HAP-1 (cell line): ENCODE measurements around the gene MICALL2.

ENCODE experiments used
- DNase-seq, 2 experiments: peaks; one replicate each; pipeline ENCODE4 v3.0.0-alpha.2; 2016 to 2020; ENCODE audit warnings: low spot score in 2 of 2
- H3K27me3 ChIP-seq: fragments of 250-450 bp; sonication (Bioruptor Pico); 2 replicates; pipeline ENCODE4 v1.5.1; 2020; ENCODE audit warnings: low read depth, mild to moderate bottlenecking, moderate library complexity
- H3K36me3 ChIP-seq: fragments of 250-450 bp; sonication (Bioruptor Pico); replicated peaks from 2 replicates; pipeline ENCODE4 v1.5.1; 2020; ENCODE audit warnings: mild to moderate bottlenecking
- H3K4me1 ChIP-seq: fragments of 250-450 bp; sonication (Bioruptor Pico); 2 replicates; pipeline ENCODE4 v1.5.1; 2020; ENCODE audit warnings: mild to moderate bottlenecking
- H3K4me3 ChIP-seq: fragments of 250-450 bp; sonication (Bioruptor Pico); 2 replicates; pipeline ENCODE4 v1.5.1; 2020; ENCODE audit warnings: mild to moderate bottlenecking, moderate library complexity
- H3K9me3 ChIP-seq: fragments of 250-450 bp; sonication (Bioruptor Pico); 2 replicates; pipeline ENCODE4 v1.5.1; 2020; ENCODE audit warnings: mild to moderate bottlenecking, moderate library complexity
- in situ Hi-C: fragments of 300-500 bp; cut with MboI; formaldehyde crosslinking; loops from 3 replicates; pipeline ENCODE4 v1.14.3; 2020; ENCODE audit warnings: low sequenced_read_pairs, inconsistent platforms, mixed read lengths

The MICALL2 gene

DNA sequence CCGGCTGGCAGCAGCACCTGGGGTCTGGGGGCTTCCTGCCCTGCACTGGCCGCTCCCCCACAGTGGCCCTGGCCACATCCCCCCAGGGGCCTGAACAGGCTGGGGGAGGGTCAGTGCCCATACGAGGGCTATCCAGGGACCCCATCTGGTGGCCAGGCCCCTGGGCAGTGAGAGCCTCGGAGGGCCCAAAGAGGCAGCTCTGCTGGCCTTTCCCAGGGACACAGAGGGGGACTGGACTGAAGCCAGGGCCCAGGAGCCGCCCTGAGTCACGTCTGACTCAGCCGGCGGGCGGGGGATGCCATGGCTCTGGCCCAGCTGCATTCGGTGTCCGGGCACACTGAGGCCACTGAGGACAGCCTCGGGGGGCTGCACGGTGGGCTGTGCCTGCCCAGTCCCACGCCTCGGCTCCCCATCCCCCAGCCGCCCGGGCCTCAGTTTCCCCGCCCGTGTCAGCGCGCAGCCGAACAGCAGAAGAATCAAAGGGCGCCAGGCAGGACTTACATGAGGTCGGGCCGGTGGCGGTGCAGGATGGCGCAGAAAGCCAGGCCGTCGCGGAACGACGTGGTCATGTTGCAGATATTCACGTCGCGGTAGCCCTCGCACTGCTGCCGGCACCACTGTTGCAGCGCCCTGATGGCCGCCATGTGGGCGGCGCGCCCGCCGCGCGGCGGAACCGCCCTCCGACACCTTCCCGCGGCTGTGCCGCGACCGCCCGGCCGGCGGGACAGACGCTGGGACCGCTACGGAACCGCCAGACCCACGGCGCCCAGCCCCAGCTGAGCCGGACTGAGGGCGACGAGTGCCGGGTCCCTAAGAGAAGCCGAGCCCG lies at the start of gene MICALL2:
TSS of gene MICALL2 (minus strand) at position 788 of the 829 bp plus-strand sequence. CDS start at position 644, 144 bp downstream.
- Histone ChIP-seq H3K27me3 (no peaks in the 10 kb centered on the region), H3K9me3 (no peaks in the 10 kb centered on the region), H3K4me3 (peak within 1 kb of the TSS; percentile 42), H3K36me3 (no peaks in the 10 kb centered on the region), H3K4me1 (peaks cover 3% of the 10 kb centered on the region; the same call in 1 of the 2 replicates)
- peak in 1 of 2 experiments; percentile 40 for DNase-seq
- in situ Hi-C loops, result no loop called here

DNA sequence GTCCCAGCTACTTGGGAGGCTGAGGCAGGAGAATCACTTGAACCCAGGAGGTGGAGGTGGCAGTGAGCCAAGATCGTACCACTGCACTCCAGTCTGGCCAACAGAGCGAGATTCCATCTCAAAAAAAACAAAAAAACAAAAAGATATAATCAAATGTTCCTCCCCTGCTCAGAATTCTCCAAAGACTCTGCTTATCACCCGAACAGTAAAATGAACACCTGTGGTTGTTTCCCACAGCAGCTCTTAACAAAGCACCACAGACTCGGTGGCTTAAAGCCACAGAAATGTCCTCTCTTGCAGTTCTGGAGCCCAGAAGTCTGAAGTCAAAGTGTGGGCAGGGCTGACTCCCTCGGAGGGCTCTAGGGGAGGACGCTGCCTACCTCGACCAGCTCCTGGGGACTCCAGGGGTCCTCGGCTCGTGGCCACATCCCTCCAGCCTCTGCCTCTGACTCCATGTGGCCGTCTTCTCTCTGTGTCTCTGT lies 49.0 kb upstream of the MICALL2 start:
- Histone ChIP-seq H3K4me3 (no peak overlapping the region), H3K27me3 (no peaks in the 10 kb centered on the region), H3K4me1 (peaks cover 4% of the 10 kb centered on the region), H3K9me3 (no peaks in the 10 kb centered on the region), H3K36me3 (0 out of 2 replicates have a peak, but pooled peaks cover 2% of the 10 kb centered on the region)
- no peak for DNase-seq
- in situ Hi-C loops, result no loop called here

DNA sequence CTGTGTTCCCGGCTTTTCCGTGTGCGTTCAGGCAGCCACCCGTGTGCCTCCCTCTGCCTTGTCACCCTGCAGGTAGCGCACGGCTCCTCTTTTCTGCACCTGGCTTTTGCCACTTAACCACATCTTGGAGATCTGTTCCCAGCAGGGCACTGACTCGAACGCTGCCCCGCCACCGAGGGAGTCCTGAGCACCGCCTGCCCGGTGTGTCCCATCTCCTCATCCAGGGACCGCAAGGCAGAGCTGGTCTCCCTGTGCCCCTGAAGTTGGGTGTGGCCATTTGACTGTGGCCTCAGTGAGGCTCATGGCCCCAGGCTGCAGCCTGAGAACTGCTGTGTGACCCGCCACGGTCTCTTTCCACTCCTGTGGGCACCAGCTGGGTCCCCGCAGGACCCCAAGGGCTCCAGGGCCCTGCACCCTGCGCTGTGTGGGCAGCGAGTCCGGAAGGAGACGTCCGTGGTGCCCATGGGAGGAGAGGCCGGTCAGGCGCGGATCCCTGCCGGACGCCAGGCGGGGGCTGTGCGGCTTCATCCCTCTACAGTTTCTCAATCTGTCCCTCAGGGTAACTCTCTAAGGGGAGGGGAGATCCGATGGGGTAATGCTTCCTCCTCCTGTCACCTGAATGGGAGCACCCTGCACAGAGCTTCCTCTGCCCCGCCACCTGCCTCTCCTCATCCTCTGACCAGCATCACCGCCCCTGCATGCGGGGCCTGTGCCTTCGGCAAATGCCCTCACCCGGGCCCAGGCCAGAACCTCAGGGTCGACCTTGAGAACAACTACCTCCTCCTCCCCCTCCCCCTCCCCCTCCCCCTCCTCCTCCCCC lies 46.7 kb upstream of the MICALL2 start:
- H3K4me1 ChIP-seq, result peaks cover 7% of the 10 kb centered on the region
- no peak for DNase-seq
- H3K4me3 ChIP-seq, result no peak overlapping the region

DNA sequence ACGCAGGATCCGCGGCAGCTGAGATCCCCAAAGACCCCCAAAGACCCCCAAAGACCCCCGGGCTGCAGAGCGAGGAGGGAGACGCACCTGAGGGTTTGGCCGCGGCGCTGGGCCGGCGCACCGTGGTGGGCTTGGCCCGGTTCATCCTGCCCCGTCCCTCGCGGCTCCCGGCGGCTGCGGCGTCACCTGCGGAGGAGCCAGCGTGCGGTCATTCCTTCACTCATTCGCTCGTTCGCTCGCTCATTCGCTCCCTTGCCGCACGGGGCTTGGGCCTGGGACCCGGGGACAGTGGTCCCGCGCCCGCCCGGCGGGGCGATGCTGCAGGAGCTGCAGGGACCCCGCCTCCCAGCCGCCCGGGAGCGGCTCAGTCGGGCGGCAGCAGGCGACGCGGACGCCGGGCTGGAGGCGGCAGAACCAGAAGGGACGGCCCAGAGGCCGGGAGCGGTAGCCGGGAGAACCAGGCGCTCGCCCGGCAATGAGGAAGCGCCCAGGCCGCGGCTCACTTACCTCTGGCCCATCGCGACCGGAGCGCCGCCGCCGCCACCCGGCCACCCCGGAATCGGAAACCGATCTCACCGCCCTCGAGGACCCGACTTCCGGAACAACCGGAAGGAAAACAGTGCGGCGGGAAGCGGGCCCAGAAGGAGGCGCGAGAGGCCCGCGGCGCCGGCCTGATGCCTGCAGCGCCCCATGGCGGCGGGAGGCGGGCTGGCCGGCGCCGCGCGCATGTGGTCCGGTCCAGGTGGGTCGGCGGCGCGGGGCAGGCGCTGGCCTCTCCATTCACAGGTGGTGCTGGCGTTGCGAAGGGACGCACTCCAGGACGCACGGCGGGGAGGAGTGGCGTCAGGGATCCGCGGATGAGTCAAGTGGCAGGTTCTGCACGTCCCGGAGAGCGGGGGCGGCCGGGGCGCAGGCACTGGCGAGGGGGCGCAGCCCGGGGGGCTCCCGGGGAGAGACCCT lies 44.8 kb upstream of the MICALL2 start, which contains the start of gene INTS1:
TSS of gene INTS1 (minus strand) at position 574 of the 960 bp plus-strand sequence. CDS start at position 145, 429 bp downstream.
- no peaks in the 10 kb centered on the region for H3K27me3 ChIP-seq
- peaks cover 31% of the 10 kb centered on the region for H3K36me3 ChIP-seq
- H3K4me1 ChIP-seq, result peaks cover 7% of the 10 kb centered on the region
- peak; percentile 86 to 93 for DNase-seq
- no peaks in the 10 kb centered on the region for H3K9me3 ChIP-seq
- H3K4me3 ChIP-seq, result peak within 1 kb of the TSS; percentile 86
- in situ Hi-C loops, result no loop called here

More for the DNA sequence above, 46.7 kb upstream of the MICALL2 start:
- peaks cover 20% of the 10 kb centered on the region for H3K36me3 ChIP-seq
- no peaks in the 10 kb centered on the region for H3K9me3 ChIP-seq
- H3K27me3 ChIP-seq, result no peaks in the 10 kb centered on the region
- in situ Hi-C loops, result no loop called here

DNA sequence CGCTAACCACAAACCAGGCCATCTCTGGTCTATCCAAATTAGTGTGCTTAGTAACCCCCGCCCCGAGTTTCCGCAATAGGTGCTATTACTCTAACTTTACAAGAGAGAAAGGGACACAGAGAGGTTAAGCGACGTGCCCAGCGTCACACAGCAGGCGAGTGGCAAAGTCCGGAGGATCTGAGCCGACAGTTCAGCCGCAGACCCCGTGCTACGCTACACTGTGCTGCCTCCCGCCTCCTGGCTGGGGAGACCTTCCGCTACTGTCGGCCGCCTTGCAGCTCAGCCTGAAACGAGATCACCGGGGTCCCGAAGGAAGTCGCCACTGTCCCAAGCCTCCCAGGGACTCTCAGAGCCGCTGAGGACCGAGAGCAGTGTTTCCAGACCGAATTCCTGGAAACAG lies 44.1 kb upstream of the MICALL2 start:
- Histone ChIP-seq H3K36me3 (peaks cover 31% of the 10 kb centered on the region), H3K4me1 (peaks cover 7% of the 10 kb centered on the region), H3K9me3 (no peaks in the 10 kb centered on the region), H3K4me3 (peak overlapping the region; percentile 86), H3K27me3 (no peaks in the 10 kb centered on the region)
- in situ Hi-C loops, result no loop called here
- DNase-seq, result no peak

DNA sequence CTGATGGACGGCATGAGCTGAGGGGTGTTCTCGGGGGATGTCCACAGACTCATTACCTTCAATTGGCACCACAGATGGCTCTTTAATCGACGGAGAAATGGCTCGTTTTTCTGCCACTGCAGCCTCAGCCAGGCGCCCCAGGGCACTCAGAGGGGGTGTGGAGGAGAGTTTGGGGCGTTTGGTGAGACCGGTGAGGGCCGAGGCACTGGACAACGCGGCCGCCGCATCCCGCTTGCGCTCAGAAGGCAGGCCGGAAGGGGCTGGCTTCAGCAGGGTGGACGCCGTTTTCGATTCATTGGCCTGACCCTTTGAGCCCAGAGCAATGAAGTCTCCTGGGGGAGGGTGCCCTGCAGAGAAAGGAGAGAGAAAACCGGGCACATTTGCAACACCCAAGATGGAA lies 43.6 kb upstream of the MICALL2 start:
- peak overlapping the region; percentile 86 for H3K4me3 ChIP-seq
- no peaks in the 10 kb centered on the region for H3K27me3 ChIP-seq
- peaks cover 36% of the 10 kb centered on the region for H3K36me3 ChIP-seq
- in situ Hi-C loops, result no loop called here
- no peaks in the 10 kb centered on the region for H3K9me3 ChIP-seq
- peaks cover 7% of the 10 kb centered on the region for H3K4me1 ChIP-seq
- no peak for DNase-seq

DNA sequence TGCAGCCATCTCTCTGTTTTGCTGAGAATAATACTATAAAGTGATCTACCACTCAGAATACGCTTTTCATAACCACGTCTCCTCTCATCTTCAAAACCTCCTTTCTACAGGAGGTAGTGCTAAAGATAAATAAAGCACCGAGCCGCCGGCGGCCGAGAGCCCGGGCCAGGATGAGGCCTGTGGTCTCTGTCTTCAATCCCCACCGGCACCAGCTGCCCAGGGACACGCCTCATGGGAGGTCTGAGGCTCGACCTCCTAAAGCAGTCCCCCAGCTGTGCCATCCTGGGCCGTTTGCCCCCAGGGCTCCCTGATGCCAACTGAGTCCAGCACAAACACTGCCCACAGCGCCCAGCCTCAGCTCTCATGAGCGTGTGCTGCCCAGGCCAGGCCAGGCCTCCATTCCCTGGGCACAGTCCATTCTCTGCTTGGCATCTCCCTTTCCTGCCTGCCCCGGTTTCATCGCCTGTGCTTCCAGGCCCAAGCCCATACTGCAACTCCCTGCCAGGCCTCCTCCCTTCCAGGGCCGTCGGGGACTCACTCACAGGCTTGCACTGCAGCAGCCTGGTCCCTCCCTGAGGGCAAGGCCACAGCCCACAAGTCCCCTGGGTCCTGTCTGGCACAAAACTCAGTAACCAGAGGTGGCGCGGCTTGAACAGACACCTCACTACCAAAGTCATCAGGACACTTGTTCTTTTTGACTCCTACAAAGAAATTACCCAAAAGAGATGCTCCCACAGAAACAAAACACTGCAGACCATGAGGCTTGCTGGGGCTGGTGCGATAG lies 42.4 kb upstream of the MICALL2 start:
- H3K36me3 ChIP-seq, result peaks cover 43% of the 10 kb centered on the region

DNA sequence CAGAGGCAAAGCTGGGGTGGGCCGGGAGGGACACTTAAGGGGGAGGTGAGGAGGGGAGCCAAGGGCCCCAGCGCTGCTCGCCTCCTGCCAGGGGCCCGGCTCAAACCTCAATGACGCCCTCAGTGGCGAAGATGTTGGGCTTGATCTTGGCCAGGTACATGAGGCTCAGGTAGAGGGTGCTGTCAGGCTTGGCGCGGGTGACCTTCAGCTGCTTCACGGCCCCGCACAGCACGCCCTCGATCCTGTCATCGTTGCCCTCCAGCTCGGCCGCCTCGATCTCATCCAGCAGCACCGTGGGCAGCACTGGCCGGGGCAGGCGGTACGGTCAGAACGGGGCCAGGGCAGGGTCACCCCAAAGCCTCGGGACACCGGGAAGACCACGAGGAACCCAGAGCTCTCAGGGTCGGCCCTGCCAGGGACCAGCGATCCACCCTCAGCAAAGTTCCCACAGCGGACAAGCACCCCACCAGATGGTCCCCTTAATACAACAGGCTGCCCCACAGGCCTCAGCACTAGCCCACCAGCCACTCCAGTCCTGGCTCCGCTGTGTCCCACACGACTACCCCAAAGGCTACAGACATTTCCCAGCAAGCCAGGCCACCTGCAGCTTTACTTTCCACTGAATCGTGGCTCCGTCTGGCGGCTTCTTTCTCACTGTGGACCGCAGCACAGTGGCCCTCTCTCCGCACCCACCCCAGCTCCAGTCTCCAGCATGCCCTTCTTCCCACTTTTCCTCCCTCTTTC lies 41.0 kb upstream of the MICALL2 start:
- Histone ChIP-seq H3K4me1 (peaks cover 4% of the 10 kb centered on the region), H3K4me3 (no peak overlapping the region), H3K36me3 (peaks cover 49% of the 10 kb centered on the region), H3K27me3 (no peaks in the 10 kb centered on the region), H3K9me3 (no peaks in the 10 kb centered on the region)
- in situ Hi-C loops, result no loop called here
- DNase-seq, result no peak

More for the DNA sequence above, 42.4 kb upstream of the MICALL2 start:
- no peaks in the 10 kb centered on the region for H3K27me3 ChIP-seq
- no peak for DNase-seq
- in situ Hi-C loops, result no loop called here
- no peak overlapping the region for H3K4me3 ChIP-seq
- H3K4me1 ChIP-seq, result peaks cover 5% of the 10 kb centered on the region
- no peaks in the 10 kb centered on the region for H3K9me3 ChIP-seq

DNA sequence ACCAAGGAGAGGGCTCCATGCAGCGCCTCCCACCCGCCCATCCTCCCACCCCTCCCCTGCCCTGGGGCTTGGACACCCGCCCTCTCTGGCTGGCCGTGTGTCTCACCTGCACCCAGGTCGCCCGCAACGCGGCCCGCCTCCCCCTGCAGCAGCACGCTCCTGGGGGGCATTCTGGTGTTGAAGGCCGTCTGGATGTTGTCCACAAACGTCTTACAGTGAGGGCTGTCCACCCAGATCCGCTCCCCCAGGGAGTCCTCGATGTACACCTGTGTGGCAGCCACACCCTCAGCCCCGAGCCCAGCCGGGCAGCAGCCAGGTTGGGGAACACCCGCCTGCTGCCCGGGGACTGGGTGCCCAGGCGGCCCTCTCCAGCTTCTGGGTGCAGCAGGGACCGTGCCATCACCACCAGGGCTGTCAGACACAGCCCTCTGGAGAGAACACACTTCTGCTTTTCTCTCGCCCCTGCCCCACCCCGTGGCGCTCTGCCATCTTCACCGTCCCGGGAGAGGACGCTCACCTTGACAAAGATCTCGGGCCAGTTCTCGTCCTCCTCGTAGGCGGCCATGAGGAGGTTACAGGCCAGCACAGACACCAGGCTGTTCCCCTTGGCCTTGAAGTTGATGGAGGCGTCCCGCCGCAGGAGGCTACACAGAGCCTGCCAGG lies 40.2 kb upstream of the MICALL2 start:
- Histone ChIP-seq H3K27me3 (no peaks in the 10 kb centered on the region), H3K9me3 (no peaks in the 10 kb centered on the region), H3K4me3 (no peak overlapping the region), H3K4me1 (peaks cover 4% of the 10 kb centered on the region), H3K36me3 (peaks cover 49% of the 10 kb centered on the region)
- no peak for DNase-seq
- in situ Hi-C loops, result no loop called here

DNA sequence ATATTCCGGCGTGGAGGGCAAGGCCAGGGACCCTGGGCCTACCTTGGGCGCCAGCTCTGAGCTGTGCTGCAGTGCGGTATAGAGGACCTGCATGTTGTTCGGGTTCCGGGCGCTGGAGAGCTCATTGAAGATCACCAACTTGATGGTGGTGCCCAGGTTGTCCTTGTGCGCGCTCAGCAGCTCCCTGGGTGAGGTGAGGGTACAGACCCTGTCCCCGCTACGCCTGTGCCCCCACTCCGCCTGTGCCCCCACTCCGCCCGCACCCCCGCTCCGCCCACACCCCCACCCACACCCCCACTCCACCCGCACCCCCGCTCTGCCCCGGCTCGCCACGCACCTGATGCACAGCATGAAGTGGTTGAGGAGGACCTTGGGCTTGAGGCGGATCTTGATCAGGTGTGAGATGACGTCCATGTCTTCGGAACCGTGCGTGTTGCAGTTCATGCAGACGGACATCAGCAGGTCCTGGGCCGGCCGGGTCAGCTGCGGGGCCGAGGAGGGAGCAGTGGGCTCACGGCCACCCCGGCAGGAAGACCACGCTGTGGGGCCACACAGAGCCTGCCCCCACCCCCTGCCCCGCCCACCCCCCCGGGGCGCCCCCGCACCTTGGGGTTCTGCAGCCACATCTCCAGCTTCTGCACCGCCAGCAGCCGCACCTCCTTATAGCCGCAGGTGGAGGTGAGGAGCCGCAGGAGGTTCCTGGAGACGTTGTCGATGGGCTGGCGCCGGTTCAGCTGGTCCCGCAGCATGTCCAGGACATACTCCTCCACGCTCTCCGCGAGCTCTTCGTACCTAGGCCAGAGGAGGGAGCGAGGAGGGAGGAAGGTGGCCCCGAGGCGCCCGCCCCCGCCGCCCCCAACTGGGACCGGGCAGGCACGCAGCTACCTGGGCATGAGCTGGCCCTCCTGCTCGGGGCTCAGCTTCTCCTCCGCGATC lies 39.4 kb upstream of the MICALL2 start:
- in situ Hi-C loops, result no loop called here
- no peak for DNase-seq
- H3K36me3 ChIP-seq, result peaks cover 50% of the 10 kb centered on the region

More for the DNA sequence above, 39.4 kb upstream of the MICALL2 start:
- Histone ChIP-seq H3K4me3 (no peak overlapping the region), H3K27me3 (no peaks in the 10 kb centered on the region), H3K9me3 (no peaks in the 10 kb centered on the region), H3K4me1 (peaks cover 4% of the 10 kb centered on the region)
